Skin of body (tissue), 2 donors: ENCODE measurements around the gene GRIA1. TPM values are rescaled to one million over a fixed set of nuclear protein-coding genes. Genes with fewer than 3 reads are reported as not detected.

Source experiments
- DNase-seq: peaks from one replicate; lab custom pipeline; 2025; lab: John Stamatoyannopoulos, UW
- total RNA-seq: library from RNA; depleted of rRNA; stranded (reverse); fragments of >200 nt; gene quantifications from one replicate; pipeline ENCODE4 v1.2.3, GENCODE V29; 2014

The GRIA1 gene
- total RNA-seq, 1 donor from 2014 or later, result 2.5 TPM

GRCh38 chr5:153546566-153546965, 56.1 kb downstream of the GRIA1 start:
- DNase-seq, result no peak

DNA sequence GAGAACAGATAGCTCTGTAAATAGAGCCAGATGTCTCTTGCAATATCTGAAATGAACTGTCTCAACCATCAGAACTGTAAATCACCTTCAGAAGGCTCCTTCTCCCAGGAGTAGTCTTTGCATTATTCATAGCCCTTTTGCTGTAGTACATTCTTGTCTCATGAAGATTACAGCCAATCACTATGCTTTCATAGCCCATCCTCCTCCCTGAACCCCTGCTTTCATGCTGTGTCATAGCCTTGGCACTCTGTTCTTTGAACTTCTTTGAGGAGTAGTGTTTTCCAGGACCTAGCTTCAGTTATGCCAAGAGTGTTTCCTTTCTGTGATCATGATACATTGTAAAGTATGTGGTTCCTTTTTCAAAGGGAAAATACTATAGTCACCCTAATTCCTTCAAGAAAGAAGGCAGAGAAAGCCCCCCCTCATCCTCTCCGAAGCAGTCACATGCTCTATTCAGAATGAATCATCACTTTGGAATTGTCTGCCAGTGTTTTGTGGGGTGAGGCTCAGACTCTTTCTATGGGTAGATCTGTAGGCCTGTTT, 61.1 kb downstream of the GRIA1 start:
- peak; percentile 30 for DNase-seq

GRCh38 chr5:153552886-153553285, 62.4 kb downstream of the GRIA1 start:
- DNase-seq, result no peak

- DNase-seq, result no peak
Observed at GRCh38 chr5:153555420-153556114, 65.1 kb downstream of the GRIA1 start.

- DNase-seq, result no peak
Observed at GRCh38 chr5:153558957-153559356, 68.5 kb downstream of the GRIA1 start.

GRCh38 chr5:153559926-153560325, 69.5 kb downstream of the GRIA1 start:
- no peak for DNase-seq

DNA sequence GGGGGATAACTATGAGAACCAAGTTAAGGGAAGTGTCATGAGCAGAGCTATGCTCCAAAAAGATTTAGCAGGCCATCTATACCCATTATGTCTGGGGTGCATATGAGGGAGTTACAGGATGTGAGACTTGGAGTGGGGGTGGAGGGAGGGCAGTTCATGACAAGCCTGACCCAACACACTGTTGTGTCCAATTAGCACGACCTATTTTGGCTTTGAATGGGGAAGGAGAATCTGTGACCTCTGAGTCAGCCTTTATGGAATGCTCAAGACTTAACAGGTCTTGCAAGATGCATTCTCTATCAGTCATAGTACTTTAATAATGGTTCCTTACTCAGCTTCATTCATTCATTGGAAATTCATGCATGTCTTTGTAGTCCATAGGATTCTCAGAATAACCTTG, 71.7 kb downstream of the GRIA1 start:
- DNase-seq, result no peak

DNA sequence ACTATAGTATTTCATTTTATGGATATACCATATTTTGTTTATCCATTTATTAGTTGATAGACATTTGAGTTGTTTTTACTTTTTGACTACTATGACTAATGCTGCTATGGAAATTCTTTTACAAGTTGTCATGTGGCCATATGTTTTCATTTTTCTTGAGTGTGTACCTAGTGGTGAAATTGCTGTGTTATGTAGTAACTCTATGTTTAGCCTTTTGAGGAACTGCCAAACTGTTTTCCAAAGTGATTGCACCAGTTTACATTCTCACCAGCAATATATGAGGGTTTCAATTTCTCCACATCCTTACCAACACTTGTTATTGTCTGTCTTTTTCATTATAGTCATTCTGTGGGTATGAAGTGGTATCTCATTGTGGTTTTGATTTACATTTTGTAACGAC, 75.4 kb downstream of the GRIA1 start:
- DNase-seq, result no peak

DNA sequence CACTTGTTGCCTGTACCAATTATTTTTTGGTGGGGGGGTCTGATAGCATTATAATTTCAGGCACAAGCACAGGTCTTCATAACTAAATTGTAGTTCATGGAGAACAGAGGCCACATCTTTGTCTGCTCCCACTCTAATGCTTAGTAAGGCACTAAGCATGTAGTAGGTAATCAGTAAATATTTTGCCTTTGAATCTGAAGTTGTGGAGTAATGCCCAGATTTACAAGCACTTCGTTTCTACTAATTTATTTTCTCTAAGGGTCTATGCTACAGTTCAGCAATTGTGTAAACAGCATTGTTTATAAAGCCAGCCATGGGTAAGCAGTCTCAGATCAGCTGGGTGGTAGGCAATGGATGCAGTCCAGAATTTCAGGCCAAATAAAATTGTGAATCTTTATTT, 78.6 kb downstream of the GRIA1 start:
- DNase-seq, result no peak

DNA sequence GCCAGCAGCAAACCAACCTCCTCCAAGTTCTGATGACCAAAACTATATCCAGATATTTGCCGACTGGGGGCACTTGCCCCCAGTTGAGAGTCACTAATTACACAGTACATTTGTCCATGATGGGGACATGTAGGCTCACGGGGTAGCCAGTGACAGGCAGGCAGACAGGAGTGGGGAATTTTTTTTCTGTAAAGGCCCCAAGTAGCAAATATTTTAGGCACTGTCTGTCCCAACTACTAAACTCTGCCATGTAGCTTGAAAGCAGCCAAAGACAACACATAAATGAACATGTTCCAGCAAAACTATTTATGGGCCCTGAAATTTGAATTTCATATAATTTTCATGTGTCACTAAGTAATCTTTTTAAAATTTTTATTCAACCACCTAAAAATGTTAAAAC, 80.7 kb downstream of the GRIA1 start:
- DNase-seq, result no peak

GRCh38 chr5:153572411-153573145, 82.1 kb downstream of the GRIA1 start:
- no peak for DNase-seq

DNA sequence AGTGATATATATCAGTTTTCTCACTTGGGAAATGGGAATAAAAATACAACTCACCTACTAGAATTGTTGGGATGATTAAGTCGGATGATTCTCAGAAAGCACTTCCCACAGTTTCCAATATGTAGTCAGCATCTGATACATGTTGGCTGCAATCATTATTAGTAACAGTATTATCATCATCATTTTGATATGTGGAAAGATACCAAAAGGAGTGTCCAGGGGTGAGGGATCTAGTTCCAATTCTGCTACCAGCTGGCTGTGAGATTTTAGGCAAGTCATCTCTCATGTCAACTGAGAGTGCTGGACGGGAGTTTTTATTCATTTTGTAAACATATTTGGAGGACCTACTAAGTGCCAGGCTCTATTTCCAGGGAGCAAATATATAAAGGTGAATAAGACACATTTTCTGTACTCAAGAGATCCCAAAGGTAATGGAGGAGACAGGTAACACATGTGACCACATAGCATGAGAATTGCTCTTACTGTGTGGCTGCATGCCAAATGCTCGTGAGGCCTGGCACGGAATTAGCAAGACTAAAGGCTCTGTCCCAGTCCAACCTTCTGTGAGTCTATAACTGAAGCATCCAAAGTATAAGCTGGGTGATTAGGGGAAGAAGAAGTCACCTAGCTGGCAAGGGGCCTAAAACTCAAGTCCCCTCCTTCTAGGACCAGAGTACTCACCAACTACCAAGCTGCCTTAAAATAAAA, 83.0 kb downstream of the GRIA1 start:
- no peak for DNase-seq

DNA sequence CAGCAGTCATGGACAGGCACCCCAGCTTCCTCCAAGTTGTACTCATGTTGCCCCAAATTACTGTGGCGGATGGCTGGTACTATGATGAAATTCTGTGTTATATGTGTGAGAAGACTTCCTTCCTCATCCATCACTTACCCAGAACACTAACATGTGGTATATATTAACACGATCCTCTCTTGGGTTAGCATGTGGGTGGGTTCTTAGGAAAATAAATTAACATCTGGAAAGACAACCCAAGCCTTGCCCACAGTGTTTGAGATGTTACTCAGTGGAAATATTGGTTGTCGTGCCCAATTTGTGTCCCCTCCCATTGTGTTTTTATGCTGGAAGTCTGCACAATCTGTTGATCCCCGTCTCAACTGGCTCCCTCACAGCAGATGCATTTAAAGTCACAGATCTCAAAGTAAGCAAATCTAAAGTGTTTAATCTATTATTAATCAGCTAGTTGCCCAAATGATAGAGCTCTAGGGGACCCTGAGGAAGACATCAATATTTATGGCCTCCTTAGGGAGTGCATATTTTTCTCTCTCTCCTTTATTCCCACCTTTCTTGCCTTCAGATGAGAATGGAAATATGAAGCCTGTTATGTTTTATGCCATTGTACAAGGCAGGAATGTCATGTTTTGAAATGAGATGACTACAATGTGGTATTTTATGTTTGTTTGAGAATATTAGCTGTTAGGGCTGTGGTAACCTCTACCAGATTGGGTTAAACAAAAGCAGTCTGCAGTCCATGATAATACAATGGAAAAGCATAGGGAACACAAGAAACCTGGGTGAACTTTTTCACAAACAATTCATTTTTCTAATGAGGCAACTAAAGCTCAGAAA, 93.9 kb downstream of the GRIA1 start:
- peak; percentile 42 for DNase-seq

DNA sequence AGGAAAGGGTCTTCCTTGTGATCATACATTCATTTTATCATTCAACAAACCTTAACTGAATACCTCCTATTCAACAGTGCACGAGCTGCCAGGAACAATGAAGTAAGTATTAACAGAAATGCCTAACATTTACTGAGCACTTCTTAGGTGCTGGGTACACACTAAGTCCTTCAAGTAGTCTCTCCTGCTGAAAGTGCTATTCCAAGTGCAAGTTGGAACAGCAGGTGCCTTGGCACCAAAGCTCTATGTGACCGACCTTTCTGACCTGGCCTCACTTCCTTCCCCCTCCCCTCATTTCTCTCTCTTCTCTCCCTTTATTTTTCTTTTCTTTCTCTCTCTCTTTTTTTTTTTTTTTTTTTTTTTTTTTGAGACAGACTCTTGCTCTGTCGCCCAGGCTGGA, 94.5 kb downstream of the GRIA1 start:
- no peak for DNase-seq

- no peak for DNase-seq
Observed at GRCh38 chr5:153585622-153586277, 95.3 kb downstream of the GRIA1 start.

GRCh38 chr5:153592081-153592480, 101.6 kb downstream of the GRIA1 start:
- no peak for DNase-seq

DNA sequence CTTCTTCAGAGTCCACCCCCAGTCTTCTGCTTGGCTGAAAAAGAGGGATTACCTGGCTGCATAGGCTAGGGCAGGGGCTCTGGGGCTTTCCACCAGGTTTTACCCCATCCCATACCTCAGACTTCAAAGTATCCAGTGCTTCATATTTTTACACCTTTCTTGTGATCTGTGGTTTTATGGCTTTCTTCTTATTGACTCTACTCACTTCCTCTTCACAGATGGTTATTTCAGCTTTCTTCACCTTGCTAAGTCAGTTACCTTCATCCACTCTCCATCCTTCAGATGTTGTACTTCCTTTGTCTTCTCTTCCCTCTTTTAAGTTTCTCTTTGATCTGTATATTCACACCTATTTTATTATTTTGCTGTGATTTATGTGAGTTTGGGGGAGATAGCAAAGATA, 104.3 kb downstream of the GRIA1 start:
- DNase-seq, result no peak

DNA sequence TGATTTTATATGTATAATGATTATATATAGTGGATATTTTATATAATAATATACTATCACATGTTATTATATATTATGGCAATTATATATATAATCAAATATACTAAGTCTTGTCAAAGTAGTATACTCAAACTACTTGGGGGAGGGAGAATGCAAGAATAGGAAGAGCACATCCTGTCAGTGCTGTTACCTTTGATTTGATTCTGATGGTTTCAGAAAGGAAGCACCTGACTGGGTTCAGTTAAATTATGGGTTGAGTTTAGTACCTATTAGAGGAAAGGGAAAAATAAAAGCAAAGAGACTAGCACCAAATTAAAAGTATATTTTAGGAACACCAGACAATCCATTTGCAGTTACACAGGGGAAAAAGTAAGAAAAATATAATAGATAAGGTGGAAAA, 107.6 kb downstream of the GRIA1 start:
- no peak for DNase-seq

GRCh38 chr5:153601377-153601776, 110.9 kb downstream of the GRIA1 start:
- no peak for DNase-seq

GRCh38 chr5:153605386-153605785, 114.9 kb downstream of the GRIA1 start:
- DNase-seq, result no peak

GRCh38 chr5:153610009-153610408, 119.5 kb downstream of the GRIA1 start:
- no peak for DNase-seq
